Lower leg skin (tissue), 4 donors: ENCODE results near the gene PIK3CA. TPM values are rescaled to one million over a fixed set of nuclear protein-coding genes. Genes with fewer than 3 reads are reported as not detected.
"Not testable (repeated sequence)": the region's sequence is repeated elsewhere in the genome, so short reads cannot be mapped to it uniquely, and the experiment has no call there.

Experiments used
- DNase-seq, 2 donors: peaks; one replicate each; pipeline ENCODE4 v3.0.0-alpha.2; 2019; ENCODE audit warnings: low spot score in 2 of 2
- H3K4me3 ChIP-seq: fragments of 200-600 bp; sonication (generic); 2 replicates; pipeline ENCODE4 v1.5.1; 2017; ENCODE audit warnings: mild to moderate bottlenecking, low read depth; ENCODE audit not compliant: poor library complexity, severe bottlenecking
- POLR2A ChIP-seq, 2 donors: fragments of 450-650 bp; IDR thresholded peaks; one replicate each; pipeline ENCODE4 v1.6.1; 2016 to 2017; ENCODE audit warnings: antibody characterized with exemption in 2 of 2, mild to moderate bottlenecking in 1 of 2, moderate library complexity in 1 of 2
- WGBS, 2 donors: methylation state at CpG; one replicate each; pipeline ENCODE4 v1.1.5; 2018; 5-methylcytosine and 5-hydroxymethylcytosine counted together
- intact Hi-C: fragments of 100-400 bp; cut with DNase I; formaldehyde crosslinking; loops from one replicate; pipeline ENCODE4 v1.15.0; 2023; ENCODE audit warnings: low total_unique reads
- total RNA-seq, 4 donors: library from RNA; depleted of rRNA; stranded (reverse); fragments of >200 nt; gene quantifications; one replicate each; pipeline ENCODE4 v1.1.0, GENCODE V29; 2016
- TF ChIP-seq, protein P1 (sequence below), 3 donors: fragments of 450-650 bp; IDR thresholded peaks; one replicate each; pipeline ENCODE4 v1.5.1; 2016; ENCODE audit warnings: antibody characterized with exemption in 3 of 3, mild to moderate bottlenecking in 3 of 3, moderate library complexity in 2 of 3

Gene PIK3CA
- total RNA-seq, 4 donors from 2014 or later, result 18.4 to 22.4 (median 21.3) TPM

DNA sequence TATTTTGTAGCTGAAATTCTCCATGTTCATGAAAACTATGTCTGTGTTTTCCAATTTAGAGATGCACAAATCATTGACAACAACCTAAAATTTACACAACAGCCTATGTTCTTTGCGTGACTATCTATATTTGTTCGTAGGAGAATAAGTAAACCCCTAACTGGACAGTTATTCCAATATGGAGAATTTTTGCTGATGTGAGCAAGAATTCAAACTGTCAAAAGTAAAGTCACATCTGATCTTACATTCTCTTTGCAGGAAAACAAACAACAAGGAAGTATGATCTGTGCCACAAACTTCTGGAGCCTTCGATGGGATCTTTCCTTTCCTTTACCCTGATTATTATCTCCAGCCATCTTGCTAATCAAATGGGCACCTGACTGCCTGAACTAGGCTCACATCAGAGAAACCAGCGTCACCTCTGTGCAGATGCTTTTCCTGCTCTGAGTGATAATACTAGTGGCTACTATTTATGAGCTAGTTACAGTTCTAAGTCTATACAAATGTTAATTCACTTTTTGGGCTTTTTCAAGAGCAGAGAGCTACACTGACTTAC is 121.1 kb downstream of the PIK3CA start:
- DNase-seq, result no peak
- TF ChIP-seq POLR2A (IDR thresholded peaks at IDR 0.05), result no peak
- TF ChIP-seq, protein P1, sequence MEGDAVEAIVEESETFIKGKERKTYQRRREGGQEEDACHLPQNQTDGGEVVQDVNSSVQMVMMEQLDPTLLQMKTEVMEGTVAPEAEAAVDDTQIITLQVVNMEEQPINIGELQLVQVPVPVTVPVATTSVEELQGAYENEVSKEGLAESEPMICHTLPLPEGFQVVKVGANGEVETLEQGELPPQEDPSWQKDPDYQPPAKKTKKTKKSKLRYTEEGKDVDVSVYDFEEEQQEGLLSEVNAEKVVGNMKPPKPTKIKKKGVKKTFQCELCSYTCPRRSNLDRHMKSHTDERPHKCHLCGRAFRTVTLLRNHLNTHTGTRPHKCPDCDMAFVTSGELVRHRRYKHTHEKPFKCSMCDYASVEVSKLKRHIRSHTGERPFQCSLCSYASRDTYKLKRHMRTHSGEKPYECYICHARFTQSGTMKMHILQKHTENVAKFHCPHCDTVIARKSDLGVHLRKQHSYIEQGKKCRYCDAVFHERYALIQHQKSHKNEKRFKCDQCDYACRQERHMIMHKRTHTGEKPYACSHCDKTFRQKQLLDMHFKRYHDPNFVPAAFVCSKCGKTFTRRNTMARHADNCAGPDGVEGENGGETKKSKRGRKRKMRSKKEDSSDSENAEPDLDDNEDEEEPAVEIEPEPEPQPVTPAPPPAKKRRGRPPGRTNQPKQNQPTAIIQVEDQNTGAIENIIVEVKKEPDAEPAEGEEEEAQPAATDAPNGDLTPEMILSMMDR (IDR thresholded peaks at IDR 0.05), result no peak
- intact Hi-C loops, result no loop called here
- WGBS, 2 donors, result 80 to 81% methylated on average over 4 of the region's 4 CpGs
- H3K4me3 ChIP-seq, result no peak overlapping the region

DNA sequence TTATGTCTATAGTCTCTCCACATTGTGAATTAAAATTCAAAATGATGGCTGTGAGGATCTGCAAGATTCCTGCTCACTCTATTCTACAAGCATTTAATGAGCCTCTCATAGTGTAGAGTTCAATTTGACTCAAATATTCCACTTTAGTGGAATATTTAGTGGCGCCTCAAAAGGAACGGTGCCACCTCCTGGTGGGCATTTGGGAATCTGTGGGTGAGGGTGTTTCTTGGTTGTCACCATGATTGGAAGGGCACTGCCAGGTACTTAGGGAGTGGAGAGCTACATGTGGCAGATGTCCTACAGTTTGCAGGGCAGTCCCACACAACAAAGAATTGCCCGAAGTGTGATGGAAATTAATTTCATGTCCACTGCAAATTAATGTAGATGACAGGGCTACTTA is 124.2 kb downstream of the PIK3CA start:
- H3K4me3 ChIP-seq, result no peak overlapping the region
- no peak for TF ChIP-seq POLR2A (IDR thresholded peaks at IDR 0.05)
- TF ChIP-seq, protein P1 (IDR thresholded peaks at IDR 0.05), result no peak
- WGBS, 2 donors, result 91 to 93% methylated on average over 3 of the region's 3 CpGs
- no peak for DNase-seq
- intact Hi-C loops, result no loop called here

DNA sequence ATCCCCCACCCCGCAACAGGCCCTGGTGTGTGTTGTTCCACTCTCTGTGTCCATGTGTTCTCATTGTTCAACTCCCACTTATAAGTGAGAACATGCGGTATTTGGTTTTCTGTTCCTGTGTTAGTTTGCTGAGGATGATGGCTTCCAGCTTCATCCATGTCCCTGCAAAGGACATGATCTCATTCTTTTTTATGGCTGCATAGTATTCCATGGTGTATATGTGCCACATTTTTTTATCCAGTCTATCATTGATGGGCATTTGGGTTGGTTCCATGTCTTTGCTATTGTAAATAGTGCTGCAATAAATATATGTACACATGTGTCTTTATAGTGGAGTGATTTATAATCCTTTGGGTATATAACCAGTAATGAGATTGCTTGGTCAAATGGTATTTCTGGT is 126.3 kb downstream of the PIK3CA start:
- DNase-seq, H3K4me3 ChIP-seq, intact Hi-C loops: not testable (repeated sequence)
- 92 to 93% methylated on average over 2 of the region's 2 CpGs for WGBS, 2 donors

DNA sequence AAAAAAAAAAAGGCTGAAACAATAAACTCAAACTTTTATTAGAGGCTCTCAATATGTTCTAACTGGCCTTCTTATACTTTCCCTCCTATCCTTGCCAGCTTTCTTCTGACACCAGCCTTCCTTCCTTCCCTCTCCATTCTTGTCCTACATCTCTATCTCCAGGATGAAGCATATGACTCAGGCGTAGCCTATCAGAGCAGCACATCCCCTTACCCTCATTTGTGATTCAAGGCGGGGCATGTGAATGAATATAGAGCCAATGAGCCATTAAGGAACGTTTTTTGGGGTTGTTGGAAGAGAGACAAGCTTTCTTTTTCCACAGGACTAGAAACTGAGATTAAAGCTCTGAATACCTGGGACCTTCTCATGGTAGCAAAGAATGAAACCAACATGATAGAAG is 127.8 kb downstream of the PIK3CA start:
- intact Hi-C loops, result no loop called here
- H3K4me3 ChIP-seq, result no peak overlapping the region
- 62 to 68% methylated on average over 3 of the region's 3 CpGs for WGBS, 2 donors
- no peak for DNase-seq
- TF ChIP-seq, protein P1 (IDR thresholded peaks at IDR 0.05), result no peak
- TF ChIP-seq POLR2A (IDR thresholded peaks at IDR 0.05), result no peak

DNA sequence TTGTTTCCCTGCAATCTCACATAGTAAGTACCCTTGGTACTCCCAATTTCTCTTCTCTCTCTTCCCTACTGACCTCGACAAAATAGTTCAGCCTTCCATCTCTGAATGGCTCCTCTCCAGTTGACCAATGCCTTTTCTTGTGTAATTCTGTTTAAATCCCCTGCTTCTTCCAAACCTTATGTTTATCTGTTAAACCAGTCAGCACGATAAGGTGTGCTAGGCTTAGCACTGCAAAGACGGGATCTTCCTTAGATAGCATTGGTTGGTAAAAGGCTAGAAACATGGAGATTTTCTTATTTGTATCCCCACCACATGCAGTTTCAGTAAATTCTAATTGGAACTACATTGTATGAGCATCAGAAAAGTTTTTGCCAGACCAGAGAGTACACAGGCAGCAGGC is 128.6 kb downstream of the PIK3CA start:
- intact Hi-C loops, result no loop called here
- H3K4me3 ChIP-seq, result no peak overlapping the region
- TF ChIP-seq, protein P1 (IDR thresholded peaks at IDR 0.05), result no peak
- TF ChIP-seq POLR2A (IDR thresholded peaks at IDR 0.05), result no peak
- 94% methylated on average over 3 of the region's 3 CpGs for WGBS, 2 donors
- DNase-seq, result no peak

DNA sequence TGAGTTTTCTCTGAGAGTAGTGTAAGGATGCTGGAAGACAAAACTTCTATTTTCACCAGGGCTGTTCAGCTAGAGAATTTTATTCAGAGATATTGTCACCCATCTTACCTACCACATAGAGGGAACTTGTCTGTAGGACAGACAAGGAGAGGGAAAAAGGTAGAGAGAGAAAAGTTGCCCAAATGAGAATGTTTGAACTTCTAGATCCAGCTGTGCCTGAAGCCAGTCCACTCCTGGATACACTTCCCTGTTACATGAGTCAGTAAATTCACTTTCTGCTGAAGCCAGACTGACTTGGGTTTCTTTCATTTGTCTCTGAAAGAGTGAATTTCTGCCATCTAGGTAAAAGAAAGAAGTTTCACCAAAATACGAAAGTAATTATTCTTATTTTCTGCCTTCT is 130.0 kb downstream of the PIK3CA start:
- TF ChIP-seq POLR2A (IDR thresholded peaks at IDR 0.05), result no peak
- TF ChIP-seq, protein P1 (IDR thresholded peaks at IDR 0.05), result no peak
- intact Hi-C loops, result no loop called here
- no peak for DNase-seq
- H3K4me3 ChIP-seq, result no peak overlapping the region
- 94 to 95% methylated on average over 1 of the region's 1 CpG for WGBS, 2 donors
